HL-60/S4 treated with phorbol 12-myristate 13-acetate at 8.2 ng/mL for 4 days and 3 days (cell line): ENCODE data around the gene HADH.
"Not testable (repeated sequence)": the region's sequence is repeated elsewhere in the genome, so short reads cannot be mapped to it uniquely, and the experiment has no call there.

Experiments
- in situ Hi-C: fragments of 300-500 bp; cut with MboI; formaldehyde crosslinking; loops from 2 replicates; pipeline ENCODE4 v1.15.0; 2022; ENCODE audit warnings: low sequenced_read_pairs

Gene HADH

GRCh38 chr4:107989537-107990386 lies at the start of gene HADH:
Gene HADH, plus strand, starts transcription at chr4:107989889. Its CDS starts 44 bp downstream, at chr4:107989933.
- in situ Hi-C loops = no loop called here

DNA sequence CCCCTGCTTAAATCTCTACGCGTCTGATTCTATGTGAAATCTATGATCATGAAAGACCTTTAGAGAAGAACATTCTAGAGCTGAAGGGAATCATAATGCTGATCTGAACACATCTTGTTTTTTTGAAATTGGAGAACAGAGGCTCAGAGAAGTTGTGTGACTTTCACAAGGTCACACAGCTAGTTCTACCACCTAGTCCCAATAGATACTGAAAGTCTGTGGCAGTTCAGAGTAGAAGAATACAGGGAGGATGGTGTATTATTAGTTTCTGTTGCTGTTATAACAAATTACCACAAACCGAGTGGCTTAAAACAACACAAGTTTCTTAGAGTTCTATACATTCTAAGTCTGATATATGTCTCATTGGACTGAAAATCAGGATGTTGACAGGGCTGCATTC lies 43.9 kb upstream of the HADH start:
- in situ Hi-C loops = no loop called here

GRCh38 chr4:107950746-107951540 lies 38.7 kb upstream of the HADH start:
- in situ Hi-C loops = no loop called here

DNA sequence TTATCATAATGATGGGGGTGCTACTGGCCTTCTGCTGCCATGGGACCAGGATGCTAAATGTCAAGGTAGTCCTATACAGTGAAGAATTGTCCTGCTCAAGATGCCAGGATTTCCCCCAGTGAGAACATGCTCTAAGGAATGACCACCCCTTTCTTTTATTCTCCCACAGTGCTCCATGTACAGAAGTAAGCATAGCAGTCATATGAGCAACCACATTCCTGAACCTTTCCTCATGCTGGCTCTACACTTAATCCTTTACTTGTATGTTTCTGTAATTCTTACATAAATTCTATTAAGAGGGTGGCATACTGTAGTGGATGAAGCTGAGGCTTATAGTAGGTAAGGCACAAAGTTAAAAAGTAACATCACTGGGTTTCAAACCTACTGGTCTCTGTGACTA lies 38.1 kb upstream of the HADH start:
- in situ Hi-C loops = no loop called here

DNA sequence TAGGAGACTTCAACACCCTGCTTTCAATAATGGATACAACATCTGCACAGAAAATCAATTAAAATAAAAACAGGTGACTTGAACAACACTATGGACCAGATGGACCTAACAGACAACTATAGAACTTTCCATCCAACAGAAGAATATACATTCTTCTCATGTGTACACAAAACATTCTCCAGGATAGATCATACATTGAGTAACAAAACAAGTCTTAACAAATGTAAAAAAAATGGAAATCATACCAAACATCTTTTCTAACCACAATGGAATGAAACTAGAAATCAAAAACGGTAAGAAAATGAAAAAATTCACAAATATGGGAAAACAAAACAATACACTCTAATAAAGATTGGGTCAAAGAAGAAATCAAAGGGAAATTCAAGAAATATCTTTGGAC lies 33.7 kb upstream of the HADH start:
- in situ Hi-C loops = no loop called here

DNA sequence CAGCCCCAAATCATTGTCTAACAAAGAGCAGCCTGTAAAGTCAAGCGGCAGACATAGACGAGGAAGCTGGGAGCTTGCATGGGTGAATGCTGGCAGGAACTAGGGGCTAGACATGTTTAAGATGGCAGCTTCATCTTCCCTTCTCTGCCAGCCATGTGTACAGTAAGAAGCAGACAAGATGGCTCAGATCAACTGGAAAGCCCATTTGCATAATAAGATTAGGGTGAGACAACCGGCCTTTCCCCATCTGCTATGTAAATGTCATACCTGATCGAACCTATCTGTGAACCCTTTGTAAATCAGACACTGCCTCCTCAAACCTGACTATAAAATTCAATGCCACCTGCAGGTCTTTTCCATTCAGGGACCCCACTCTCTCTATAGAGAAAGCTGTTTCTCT lies 22.8 kb upstream of the HADH start:
- in situ Hi-C loops = no loop called here

GRCh38 chr4:107967519-107967918 lies 22.2 kb upstream of the HADH start:
- in situ Hi-C loops = not testable (repeated sequence)

DNA sequence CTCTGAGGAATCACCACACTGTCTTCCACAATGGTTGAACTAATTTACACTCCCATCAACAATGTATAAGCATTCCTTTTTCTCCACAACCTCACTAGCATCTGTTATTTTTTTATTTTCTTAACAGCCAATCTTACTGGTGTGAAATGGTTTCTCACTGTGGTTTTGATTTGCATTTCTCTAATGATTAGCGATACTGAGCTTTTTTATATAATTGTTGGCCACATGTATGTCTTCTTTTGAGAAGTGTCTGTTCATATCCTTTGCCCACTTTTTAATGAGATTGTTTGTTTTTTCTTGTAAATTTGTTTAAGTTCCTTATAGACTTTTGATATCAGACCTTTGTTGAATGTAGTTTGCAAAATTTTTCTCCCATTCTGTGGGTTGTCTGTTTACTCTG lies 21.8 kb upstream of the HADH start:
- in situ Hi-C loops = not testable (repeated sequence)

- in situ Hi-C loops = no loop called here
Measured at GRCh38 chr4:107970063-107970798, 19.5 kb upstream of the HADH start.

GRCh38 chr4:107972605-107973004 lies 17.1 kb upstream of the HADH start:
- in situ Hi-C loops = no loop called here

DNA sequence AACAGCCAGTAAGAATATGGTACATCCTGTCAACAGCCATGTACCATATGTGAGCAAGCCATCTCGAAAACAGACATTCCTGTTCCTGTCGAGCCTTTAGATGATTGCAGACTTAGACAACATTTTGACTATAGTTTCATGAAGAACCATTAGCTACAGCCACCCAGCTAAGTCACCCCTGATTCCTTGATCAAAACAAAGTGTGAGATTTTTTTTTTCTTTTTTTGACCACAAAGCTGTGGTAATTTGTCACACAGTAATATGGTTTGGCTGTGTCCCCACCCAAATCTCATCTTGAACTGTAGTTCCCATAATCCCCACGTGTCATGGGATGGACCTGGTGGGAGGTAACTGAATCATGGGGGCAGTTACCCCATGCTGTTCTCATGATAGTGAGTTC lies 15.2 kb upstream of the HADH start:
- in situ Hi-C loops = no loop called here

DNA sequence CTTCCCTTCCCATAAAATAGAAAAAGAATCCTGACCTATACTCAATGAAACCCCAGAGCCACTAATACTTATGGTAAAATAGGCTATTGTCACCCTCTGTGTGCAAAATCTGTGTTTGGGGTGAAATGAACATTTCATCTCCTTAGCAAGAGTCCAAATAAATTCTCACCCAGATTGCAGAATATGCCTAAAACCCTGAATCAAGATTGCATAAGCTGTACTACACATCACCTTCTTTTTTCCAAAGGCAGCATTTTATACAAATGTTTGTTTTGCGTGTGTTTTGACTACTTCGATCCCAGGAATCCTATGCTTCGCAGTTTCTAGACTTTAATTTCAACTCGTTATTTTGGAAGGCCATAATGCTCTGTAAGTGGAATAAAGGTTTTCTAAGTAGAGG lies 12.2 kb upstream of the HADH start:
- in situ Hi-C loops = no loop called here

- in situ Hi-C loops = no loop called here
Measured at GRCh38 chr4:107977966-107978705, 11.6 kb upstream of the HADH start.

DNA sequence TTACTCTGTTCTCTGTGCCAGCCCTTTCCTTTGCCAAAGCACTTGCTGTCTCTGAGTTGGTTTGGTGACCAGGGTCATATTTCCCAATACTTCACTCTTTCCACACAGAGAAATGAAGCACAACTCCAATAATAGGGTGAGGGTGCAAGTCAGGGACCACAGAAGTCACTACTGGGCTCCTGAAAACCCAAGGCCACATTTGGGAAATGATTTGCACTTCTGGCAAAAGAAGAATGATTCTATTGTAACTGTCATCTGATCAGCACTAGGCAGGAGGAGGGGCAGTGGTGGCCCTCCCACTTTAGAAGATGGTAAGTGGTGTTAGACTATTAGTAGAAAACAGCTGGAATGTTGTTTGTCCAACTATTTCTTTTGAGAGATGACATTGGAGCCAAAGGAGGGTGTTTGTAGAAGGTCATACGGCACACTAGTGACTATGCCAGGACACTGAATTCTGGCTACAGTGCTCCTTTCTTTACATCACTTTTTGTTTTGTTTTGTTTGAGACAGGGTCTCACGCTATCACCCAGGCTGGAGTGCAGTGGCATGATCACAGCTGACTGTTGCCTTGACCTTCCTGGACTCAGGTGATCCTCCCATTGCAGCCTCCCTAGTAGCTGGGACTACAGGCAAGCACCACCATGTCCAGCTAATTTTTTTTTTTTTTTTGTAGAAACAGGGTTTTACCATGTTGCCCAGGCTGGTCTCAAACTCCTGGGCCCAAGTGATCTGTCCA lies 10.8 kb upstream of the HADH start:
- in situ Hi-C loops = no loop called here

GRCh38 chr4:107987916-107988762 lies 1.6 kb upstream of the HADH start:
- in situ Hi-C loops = no loop called here

- in situ Hi-C loops = no loop called here
Measured at GRCh38 chr4:107988763-107989035, 990 bp upstream of the HADH start.

GRCh38 chr4:107989162-107989536 lies 540 bp upstream of the HADH start:
- in situ Hi-C loops = no loop called here

GRCh38 chr4:107991945-107992630 lies 2.4 kb downstream of the HADH start:
- in situ Hi-C loops = no loop called here

DNA sequence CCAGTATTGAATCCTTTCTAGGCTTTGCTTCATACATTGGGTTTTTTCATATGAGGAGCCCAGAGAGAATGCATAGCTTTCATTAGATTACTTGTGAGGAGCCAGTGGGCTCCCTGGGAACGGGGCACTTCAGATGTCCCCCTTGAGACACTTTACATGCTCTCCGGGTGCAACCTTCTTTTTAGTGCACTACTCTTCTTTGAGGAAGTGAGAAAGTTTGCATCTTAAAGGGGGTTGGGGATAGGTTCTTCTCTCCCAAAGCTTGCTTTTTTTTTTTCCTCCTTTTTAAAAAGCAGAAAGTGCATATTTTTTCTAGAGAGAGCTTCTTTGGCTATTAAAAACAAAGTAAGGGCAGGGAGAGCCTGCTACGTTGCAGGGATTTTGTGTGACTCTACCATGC lies 4.3 kb downstream of the HADH start:
- in situ Hi-C loops = no loop called here
